ENCODE results near the gene SLC16A11.

SLC16A11 gene

DNA sequence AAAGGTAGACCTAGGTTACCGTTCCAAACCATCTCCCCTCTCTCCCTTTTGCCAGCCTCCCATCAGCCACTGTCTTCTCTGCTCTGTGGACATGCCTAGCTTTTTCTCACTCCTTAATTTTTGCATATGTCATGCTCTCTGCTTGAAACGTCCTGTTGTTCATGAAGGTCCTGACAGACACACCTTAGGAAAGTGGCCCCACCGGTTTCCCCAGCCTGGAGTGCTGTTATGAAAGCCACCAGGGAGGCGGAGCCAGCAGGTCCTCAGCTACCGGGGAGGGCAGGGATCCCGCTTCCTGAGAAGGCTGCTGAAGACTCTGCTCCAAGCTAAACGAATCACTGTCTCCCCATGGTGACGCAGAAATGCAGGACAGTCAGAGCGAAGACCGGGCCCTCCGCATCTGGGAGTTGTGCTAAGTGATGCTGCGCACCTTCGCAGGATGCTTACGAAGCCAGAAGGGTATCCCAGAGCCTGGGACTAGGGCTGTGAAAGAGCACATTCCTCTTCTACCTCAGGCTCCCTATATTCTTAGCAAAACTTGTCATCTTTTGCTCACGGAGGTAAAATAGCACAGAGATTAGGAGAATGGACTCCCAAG lies 2.3 kb upstream of the SLC16A11 start:
- Histone ChIP-seq H3K4me2 (peak overlapping the region; percentile 66 to 91 (median 79)), H3K4me1 (peaks cover 38 to 61% (median 52%) of the 10 kb centered on the region in 10 experiments), H3K9ac (peak overlapping the region in 3 of 11 experiments; percentile 16 to 37 (median 31); a peak in 5 of 22 replicates), H3K27ac (no peak overlapping the region), H3K9me3 (replicated peaks in 1 of 11) (no peaks in the 10 kb centered on the region), H3K36me3 (no peaks in the 10 kb centered on the region), H3K27me3 (peaks cover 36 to 55% (median 44%) of the 10 kb centered on the region in 11 experiments), H4K20me1 (peaks cover 0 to 15% (median 0%) of the 10 kb centered on the region in 11 experiments; a peak in 1 of 22 replicates), H3K4me3 (peak overlapping the region in 5 of 10 experiments; percentile 9 to 39 (median 25); a peak in 4 of 20 replicates)
- no peak for TF ChIP-seq Cebpa-rat (IDR thresholded peaks at IDR 0.05)

DNA sequence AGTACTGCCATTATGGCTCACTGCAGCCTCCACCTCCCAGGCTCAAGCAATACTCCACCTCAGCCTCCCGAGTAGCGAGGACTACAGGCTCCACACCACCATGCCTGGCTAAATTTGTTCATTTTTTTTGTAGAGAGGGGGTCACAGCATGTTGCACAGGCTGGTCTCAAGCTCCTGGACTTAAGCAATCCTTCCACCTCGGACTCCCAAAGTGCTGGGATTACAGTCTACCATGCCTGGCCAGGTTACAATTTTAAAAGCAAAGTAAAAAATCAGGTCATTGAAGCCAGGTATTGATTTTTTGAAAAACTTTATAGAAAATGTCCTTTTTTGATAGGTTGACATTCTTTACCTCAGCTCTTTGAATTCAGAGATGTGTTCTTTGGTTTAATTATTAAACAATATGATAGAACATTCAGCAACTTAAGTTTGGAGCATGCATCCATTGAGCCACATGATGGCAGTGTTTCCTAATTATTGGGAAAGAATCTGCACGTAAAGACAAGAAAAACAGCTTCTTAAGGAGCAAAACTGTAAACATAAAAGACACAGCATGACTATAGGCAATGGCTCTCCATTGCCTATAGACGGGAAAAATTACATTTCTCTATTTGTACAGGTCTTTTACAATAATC lies 1.7 kb upstream of the SLC16A11 start:
- Histone ChIP-seq H3K4me2 (peak overlapping the region; percentile 66 to 91 (median 79)), H3K36me3 (no peaks in the 10 kb centered on the region), H3K27me3 (peaks cover 38 to 57% (median 48%) of the 10 kb centered on the region in 11 experiments), H4K20me1 (peaks cover 0 to 15% (median 0%) of the 10 kb centered on the region in 11 experiments; a peak in 1 of 22 replicates), H3K9me3 (replicated peaks in 1 of 11) (no peaks in the 10 kb centered on the region), H3K4me1 (peaks cover 38 to 67% (median 54%) of the 10 kb centered on the region in 10 experiments), H3K9ac (peak overlapping the region in 1 of 11 experiments; percentile 37; a peak in 1 of 22 replicates), H3K27ac (no peak overlapping the region), H3K4me3 (peak overlapping the region in 1 of 10 experiments; percentile 13; a peak in 1 of 20 replicates)
- no peak for TF ChIP-seq Cebpa-rat (IDR thresholded peaks at IDR 0.05)

DNA sequence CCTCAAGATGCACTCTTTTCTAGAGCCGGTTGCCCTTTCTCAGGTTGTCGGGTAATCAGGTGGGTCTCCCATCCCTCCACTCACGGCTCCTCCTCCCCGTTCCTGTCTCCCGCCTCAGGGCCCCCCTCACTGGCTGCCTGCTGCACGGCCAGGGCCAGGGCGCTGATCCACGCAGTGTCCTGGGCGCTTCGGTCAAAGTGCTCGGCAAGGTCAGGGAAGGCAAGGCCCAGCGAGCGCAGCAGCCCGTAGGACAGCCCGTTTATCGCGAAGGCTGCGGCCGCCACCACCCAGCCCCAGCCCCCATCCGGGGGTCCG lies 753 bp downstream of the SLC16A11 start:
- Histone ChIP-seq H3K27me3 (peaks cover 38 to 57% (median 48%) of the 10 kb centered on the region in 11 experiments), H3K4me3 (peak overlapping the region; percentile 46 to 69 (median 60)), H3K4me2 (peak overlapping the region; percentile 87 to 100 (median 98)), H3K27ac (peak overlapping the region in 9 of 11 experiments; percentile 46 to 80 (median 61); a peak in 15 of 22 replicates), H3K36me3 (no peaks in the 10 kb centered on the region), H4K20me1 (peaks cover 0 to 18% (median 0%) of the 10 kb centered on the region in 11 experiments; a peak in 2 of 22 replicates), H3K9me3 (replicated peaks in 1 of 11) (no peaks in the 10 kb centered on the region), H3K9ac (peak overlapping the region; percentile 61 to 82 (median 73)), H3K4me1 (peaks cover 44 to 80% (median 74%) of the 10 kb centered on the region in 10 experiments)
- TF ChIP-seq Cebpa-rat (IDR thresholded peaks at IDR 0.05), result no peak

DNA sequence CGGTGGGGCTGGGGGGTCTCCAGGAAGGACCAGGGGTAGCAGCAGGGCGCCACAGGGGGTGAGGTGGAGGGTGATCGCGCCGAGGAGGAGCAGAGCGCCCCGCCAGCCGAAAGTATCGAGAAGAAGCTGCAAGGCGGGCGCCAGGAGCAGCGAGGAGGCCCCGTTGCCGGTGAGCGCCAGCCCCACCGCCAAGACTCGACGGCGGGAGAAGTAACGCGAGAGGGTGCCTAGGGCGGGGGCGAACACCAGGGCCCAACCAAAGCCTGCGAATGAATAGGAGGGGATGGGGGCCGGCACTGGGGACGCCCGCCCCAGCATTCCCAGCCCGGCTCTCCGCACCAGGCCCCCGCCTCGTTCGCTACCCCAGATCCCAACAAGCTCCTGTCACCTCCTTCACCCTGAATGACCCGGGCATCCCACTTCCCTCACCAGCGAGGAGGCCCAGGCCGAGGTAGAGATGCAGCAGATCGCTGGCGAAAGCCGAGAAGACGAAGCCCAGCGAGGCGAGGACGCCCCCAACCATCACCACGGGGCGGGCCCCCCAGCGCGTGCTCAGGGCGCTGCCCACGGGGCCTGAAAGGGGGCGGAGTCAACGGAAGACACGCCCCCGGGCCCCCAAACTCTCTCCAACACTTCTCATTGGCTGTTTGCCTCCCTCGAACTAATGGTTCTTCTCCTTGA lies 1.3 kb downstream of the SLC16A11 start:
- Histone ChIP-seq H3K36me3 (no peaks in the 10 kb centered on the region), H3K4me3 (peak overlapping the region; percentile 46 to 69 (median 60); a peak in 17 of 20 replicates), H3K4me1 (peaks cover 44 to 85% (median 79%) of the 10 kb centered on the region in 10 experiments), H3K9ac (peak overlapping the region in 5 of 11 experiments; percentile 19 to 82 (median 79); a peak in 9 of 22 replicates), H4K20me1 (peaks cover 0 to 22% (median 0%) of the 10 kb centered on the region in 11 experiments; a peak in 2 of 22 replicates), H3K27me3 (peaks cover 38 to 57% (median 48%) of the 10 kb centered on the region in 11 experiments), H3K4me2 (peak overlapping the region; percentile 87 to 100 (median 98)), H3K27ac (peak overlapping the region in 4 of 11 experiments; percentile 70 to 80 (median 74); a peak in 6 of 22 replicates), H3K9me3 (replicated peaks in 1 of 11) (no peaks in the 10 kb centered on the region)
- TF ChIP-seq Cebpa-rat (IDR thresholded peaks at IDR 0.05), result no peak

DNA sequence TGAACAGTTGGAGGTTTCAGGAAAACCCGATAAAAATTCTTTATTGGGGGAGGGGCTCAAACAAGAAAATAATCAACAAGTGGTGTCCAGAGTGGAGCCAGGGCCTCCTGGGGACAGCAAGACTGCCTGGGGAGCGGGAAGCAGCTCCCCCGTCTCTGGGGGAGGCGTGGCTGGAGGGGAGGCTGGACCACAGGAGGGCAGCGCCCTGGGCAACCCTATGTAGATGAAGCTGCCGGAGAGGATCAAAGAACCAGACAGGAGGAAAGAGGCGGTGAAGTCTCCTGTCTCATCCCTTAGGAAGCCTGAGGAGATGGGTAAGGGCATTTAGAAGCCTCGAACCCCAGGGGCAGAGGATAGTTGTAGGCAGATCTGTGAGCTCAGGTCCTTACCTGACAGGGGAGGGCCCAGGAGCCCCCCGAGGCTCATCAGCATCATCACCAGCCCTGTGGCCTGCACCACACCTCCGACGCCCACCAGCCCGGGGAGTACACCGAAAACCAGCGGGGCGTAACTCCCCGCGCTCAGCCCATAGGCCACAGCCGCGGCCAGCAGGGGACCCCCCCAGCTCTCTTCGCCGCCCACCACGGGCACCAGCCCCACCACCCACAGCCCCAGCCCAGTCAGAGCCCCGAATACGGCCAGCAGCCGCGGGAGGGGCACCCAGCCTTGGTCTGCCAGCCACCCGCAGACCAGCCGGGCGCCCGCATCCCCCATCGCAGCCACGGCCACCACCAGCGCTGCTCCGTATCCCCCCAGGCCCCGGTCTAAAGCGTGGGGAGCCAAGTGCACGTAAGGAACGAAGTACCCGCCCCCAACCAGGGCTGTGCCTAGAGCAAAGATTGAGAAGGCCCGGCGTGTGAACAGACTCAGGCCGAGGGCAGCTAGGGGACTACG lies 2.0 kb downstream of the SLC16A11 start:
- no peak overlapping the region for H3K27ac ChIP-seq
- peak overlapping the region; percentile 87 to 100 (median 98) for H3K4me2 ChIP-seq
- peak overlapping the region in 5 of 11 experiments; percentile 19 to 80 (median 77); a peak in 6 of 22 replicates for H3K9ac ChIP-seq
- peak overlapping the region in 3 of 10 experiments; percentile 54 to 67 (median 62); a peak in 4 of 20 replicates for H3K4me3 ChIP-seq
- peaks cover 38 to 52% (median 45%) of the 10 kb centered on the region in 11 experiments for H3K27me3 ChIP-seq
- no peak for TF ChIP-seq Cebpa-rat (IDR thresholded peaks at IDR 0.05)
- H4K20me1 ChIP-seq, result peaks cover 0 to 22% (median 0%) of the 10 kb centered on the region in 11 experiments; a peak in 2 of 22 replicates
- H3K9me3 ChIP-seq (replicated peaks in 1 of 11), result no peaks in the 10 kb centered on the region
- no peaks in the 10 kb centered on the region for H3K36me3 ChIP-seq
- H3K4me1 ChIP-seq, result peaks cover 41 to 86% (median 81%) of the 10 kb centered on the region in 10 experiments

DNA sequence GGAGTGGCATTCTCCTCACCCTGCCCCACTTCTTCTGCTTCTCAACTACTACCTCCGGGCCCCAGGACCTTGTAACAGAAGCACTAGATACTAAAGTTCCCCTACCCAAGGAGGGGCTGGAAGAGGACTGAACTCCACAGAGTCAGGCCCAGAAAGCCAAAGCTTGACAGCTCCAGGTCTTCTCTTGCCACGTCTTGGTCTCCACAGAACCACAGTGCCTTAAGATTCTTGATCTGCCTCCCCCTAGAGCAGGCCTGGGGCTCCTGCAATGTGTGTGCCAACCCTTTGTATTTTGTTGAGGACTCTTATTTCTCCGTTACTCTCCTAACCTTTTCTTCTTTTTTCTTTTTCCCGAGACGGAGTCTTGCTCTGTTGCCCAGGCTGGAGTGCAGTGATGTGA lies 4.1 kb downstream of the SLC16A11 start:
- Histone ChIP-seq H3K4me1 (peaks cover 43 to 90% (median 84%) of the 10 kb centered on the region in 10 experiments), H3K4me2 (peak overlapping the region; percentile 34 to 99 (median 94); a peak in 21 of 22 replicates)

DNA sequence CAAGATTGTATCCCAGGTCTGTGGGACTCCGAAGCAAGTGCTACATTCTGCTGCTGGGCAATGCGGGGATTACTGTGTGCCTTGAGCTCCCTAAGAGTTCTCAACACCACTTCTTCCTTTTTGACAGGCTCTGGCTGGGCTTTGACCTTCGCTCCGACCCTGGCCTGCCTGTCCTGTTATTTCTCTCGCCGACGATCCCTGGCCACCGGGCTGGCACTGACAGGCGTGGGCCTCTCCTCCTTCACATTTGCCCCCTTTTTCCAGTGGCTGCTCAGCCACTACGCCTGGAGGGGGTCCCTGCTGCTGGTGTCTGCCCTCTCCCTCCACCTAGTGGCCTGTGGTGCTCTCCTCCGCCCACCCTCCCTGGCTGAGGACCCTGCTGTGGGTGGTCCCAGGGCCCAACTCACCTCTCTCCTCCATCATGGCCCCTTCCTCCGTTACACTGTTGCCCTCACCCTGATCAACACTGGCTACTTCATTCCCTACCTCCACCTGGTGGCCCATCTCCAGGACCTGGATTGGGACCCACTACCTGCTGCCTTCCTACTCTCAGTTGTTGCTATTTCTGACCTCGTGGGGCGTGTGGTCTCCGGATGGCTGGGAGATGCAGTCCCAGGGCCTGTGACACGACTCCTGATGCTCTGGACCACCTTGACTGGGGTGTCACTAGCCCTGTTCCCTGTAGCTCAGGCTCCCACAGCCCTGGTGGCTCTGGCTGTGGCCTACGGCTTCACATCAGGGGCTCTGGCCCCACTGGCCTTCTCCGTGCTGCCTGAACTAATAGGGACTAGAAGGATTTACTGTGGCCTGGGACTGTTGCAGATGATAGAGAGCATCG lies 5.6 kb downstream of the SLC16A11 start:
- no peak for TF ChIP-seq Cebpa-rat (IDR thresholded peaks at IDR 0.05)
- Histone ChIP-seq H3K36me3 (no peaks in the 10 kb centered on the region), H3K4me2 (peak overlapping the region; percentile 35 to 99 (median 96); a peak in 20 of 22 replicates), H3K4me3 (no peak overlapping the region), H3K4me1 (peaks cover 39 to 87% (median 82%) of the 10 kb centered on the region in 10 experiments), H3K27me3 (peaks cover 22 to 26% (median 23%) of the 10 kb centered on the region in 11 experiments), H3K9me3 (replicated peaks in 1 of 11) (no peaks in the 10 kb centered on the region), H4K20me1 (peaks cover 0 to 22% (median 0%) of the 10 kb centered on the region in 11 experiments; a peak in 2 of 22 replicates), H3K27ac (peak overlapping the region in 4 of 11 experiments; percentile 4 to 41 (median 22); a peak in 4 of 22 replicates), H3K9ac (peak overlapping the region in 3 of 11 experiments; percentile 3 to 38 (median 18); a peak in 3 of 22 replicates)

More for the DNA sequence above, 4.1 kb downstream of the SLC16A11 start:
- Histone ChIP-seq H3K27me3 (peaks cover 31 to 39% (median 35%) of the 10 kb centered on the region in 11 experiments), H3K27ac (peak overlapping the region in 5 of 11 experiments; percentile 5 to 64 (median 42); a peak in 7 of 22 replicates), H3K9me3 (replicated peaks in 1 of 11) (no peaks in the 10 kb centered on the region), H3K36me3 (no peaks in the 10 kb centered on the region), H3K9ac (peak overlapping the region in 5 of 11 experiments; percentile 5 to 61 (median 15); a peak in 5 of 22 replicates), H3K4me3 (no peak overlapping the region), H4K20me1 (peaks cover 0 to 22% (median 0%) of the 10 kb centered on the region in 11 experiments; a peak in 2 of 22 replicates)
- TF ChIP-seq Cebpa-rat (IDR thresholded peaks at IDR 0.05), result no peak

Measured in BLaER1 treated with 17β-estradiol and CSF1 and Interleukin-3, amounts not matched to agents 10 nM and 100 nM (cell line).